NB4 (cell line): Measurements from ENCODE around the gene LBHD1.

Experiments
- DNase-seq: peaks from one replicate; pipeline ENCODE4 v3.0.0; 2010; ENCODE audit warnings: low read depth
- H3K4me3 ChIP-seq: one replicate; pipeline ENCODE4 v1.5.1; 2011; ENCODE audit warnings: mild to moderate bottlenecking, low read depth, low read length, moderate library complexity
- CTCF ChIP-seq: IDR thresholded peaks from one replicate; pipeline ENCODE4 v1.5.1; 2012; ENCODE audit warnings: low read depth, low read length
- MAX ChIP-seq: IDR thresholded peaks from 2 replicates; pipeline ENCODE4 v1.6.1; 2011; ENCODE audit warnings: low read depth, low read length
- MYC ChIP-seq: IDR thresholded peaks from 2 replicates; pipeline ENCODE4 v1.6.1; 2011; ENCODE audit warnings: low read depth, low read length
- POLR2A ChIP-seq: IDR thresholded peaks from 2 replicates; pipeline ENCODE4 v1.6.1; 2011; ENCODE audit warnings: mild to moderate bottlenecking; ENCODE audit not compliant: insufficient read length; ENCODE audit errors: extremely low read depth

The LBHD1 gene

GRCh38 chr11:62713343-62713742 lies 41.3 kb upstream of the LBHD1 start:
- TF ChIP-seq POLR2A, result no peak
- no peak for TF ChIP-seq CTCF
- TF ChIP-seq MAX, result no peak
- no peak for TF ChIP-seq MYC
- DNase-seq, result no peak
- H3K4me3 ChIP-seq, result no peak overlapping the region

- TF ChIP-seq MAX (no peak), MYC (no peak), CTCF (no peak), POLR2A (no peak)
- no peak overlapping the region for H3K4me3 ChIP-seq
- DNase-seq, result no peak
Observed at GRCh38 chr11:62712861-62713260, 40.8 kb upstream of the LBHD1 start.

- no peak for TF ChIP-seq CTCF
- TF ChIP-seq POLR2A, result no peak
- TF ChIP-seq MYC, result no peak
- no peak for TF ChIP-seq MAX
- H3K4me3 ChIP-seq, result no peak overlapping the region
- no peak for DNase-seq
Observed at GRCh38 chr11:62712276-62712812, 40.3 kb upstream of the LBHD1 start.

- no peak overlapping the region for H3K4me3 ChIP-seq
- no peak for TF ChIP-seq MAX
- TF ChIP-seq CTCF, result no peak
- TF ChIP-seq MYC, result no peak
- TF ChIP-seq POLR2A, result no peak
- DNase-seq, result peak; percentile 27
Observed at GRCh38 chr11:62710001-62710345, 37.9 kb upstream of the LBHD1 start.

- peak; percentile 93 for DNase-seq
- no peak overlapping the region for H3K4me3 ChIP-seq
Observed at GRCh38 chr11:62709247-62710000, 37.4 kb upstream of the LBHD1 start.

More at GRCh38 chr11:62709247-62710000, 37.4 kb upstream of the LBHD1 start:
- TF ChIP-seq MAX (no peak), CTCF (no peak), POLR2A (no peak), MYC (no peak)
